Caco-2 (cell line): Measurements from ENCODE around the gene GALNT1. TPM values are rescaled to one million over a fixed set of nuclear protein-coding genes. Genes with fewer than 3 reads are reported as not detected.

Experiments
- BruUV-seq: library from RNA; stranded (reverse); fragments of 400-500 nt; replicated peaks from 2 replicates; lab custom pipeline; 2021; lab: Mats Ljungman, UMichigan
- CTCF ChIA-PET: fragments of 300-600 bp; sonication (Branson Sonifier 250); formaldehyde crosslinking; loops from one replicate; lab custom pipeline; 2022; ENCODE audit warnings: antibody characterized with exemption; lab: Charles Lee
- POLR2A ChIA-PET: fragments of 300-600 bp; sonication (Branson Sonifier 250); formaldehyde crosslinking; loops from one replicate; lab custom pipeline; 2022; ENCODE audit warnings: antibody characterized with exemption; lab: Charles Lee
- DNase-seq, 2 experiments: peaks; one replicate each; pipeline versions ENCODE4 v3.0.0 to v3.0.0-alpha.2; 2020 to 2022
- H3K27me3 ChIP-seq: replicated peaks from 2 replicates; pipeline ENCODE4 v1.6.0; 2011; ENCODE audit warnings: low read length; ENCODE audit not compliant: control insufficient read depth, insufficient read depth
- H3K36me3 ChIP-seq: 2 replicates; pipeline ENCODE4 v1.5.1; 2011; ENCODE audit warnings: low read length; ENCODE audit not compliant: control insufficient read depth, insufficient read depth
- H3K4me1 ChIP-seq: fragments of 250-450 bp; sonication (Bioruptor Pico); 2 replicates; pipeline ENCODE4 v1.5.1; 2020; ENCODE audit warnings: mild to moderate bottlenecking
- H3K4me3 ChIP-seq: 2 replicates; pipeline ENCODE4 v1.5.1; 2011; ENCODE audit warnings: low read depth, mild to moderate bottlenecking, control low read depth, low read length
- H3K9me3 ChIP-seq: fragments of 250-450 bp; sonication (Bioruptor Pico); 2 replicates; pipeline ENCODE4 v1.5.1; 2020; ENCODE audit warnings: mild to moderate bottlenecking, moderate library complexity
- H3K27ac Mint-ChIP-seq: one replicate; pipeline ENCODE4 v1.8.0; 2022; ENCODE audit warnings: mixed read lengths; ENCODE audit not compliant: unreplicated experiment
- H3K27me3 Mint-ChIP-seq: one replicate; pipeline ENCODE4 v1.8.0; 2022; ENCODE audit warnings: mixed read lengths; ENCODE audit not compliant: insufficient read depth, unreplicated experiment
- H3K36me3 Mint-ChIP-seq: one replicate; pipeline ENCODE4 v1.8.0; 2022; ENCODE audit warnings: mild to moderate bottlenecking, mixed read lengths; ENCODE audit not compliant: insufficient read depth, unreplicated experiment
- H3K4me1 Mint-ChIP-seq: one replicate; pipeline ENCODE4 v1.8.0; 2022; ENCODE audit warnings: low read depth, mixed read lengths; ENCODE audit not compliant: unreplicated experiment
- H3K4me3 Mint-ChIP-seq: one replicate; pipeline ENCODE4 v1.8.0; 2022; ENCODE audit warnings: mild to moderate bottlenecking, moderate library complexity, mixed read lengths; ENCODE audit not compliant: unreplicated experiment
- H3K9me3 Mint-ChIP-seq: one replicate; pipeline ENCODE4 v1.8.0; 2022; ENCODE audit warnings: mixed read lengths; ENCODE audit not compliant: unreplicated experiment
- CTCF ChIP-seq, 2 experiments: fragments of 200-600 bp in 1 of 2; IDR thresholded peaks; 1 replicate in 1 of 2; 2 replicates in 1 of 2; pipeline versions ENCODE4 v1.5.1 to v1.8.0; 2011 to 2022; ENCODE audit warnings: antibody characterized with exemption in 1 of 2, control low read depth in 1 of 2, inconsistent platforms in 1 of 2, low read depth in 1 of 2, low read length in 1 of 2, mild to moderate bottlenecking in 1 of 2, moderate library complexity in 1 of 2; ENCODE audit not compliant: insufficient read depth in 1 of 2, severe bottlenecking in 1 of 2, unreplicated experiment in 1 of 2
- intact Hi-C: fragments of 100-400 bp; cut with micrococcal nuclease; formaldehyde crosslinking; loops from one replicate; pipeline ENCODE4 v1.10.0; 2022; ENCODE audit not compliant: unreplicated experiment
- total RNA-seq: library from RNA; stranded (reverse); gene quantifications from 2 replicates; pipeline ENCODE4 v1.2.3, GENCODE V29; 2022

GALNT1 gene
- total RNA-seq, 1 experiment from 2014 or later: 53.6 TPM

- peak; percentile 39 to 44 for DNase-seq
- Histone ChIP-seq H3K4me1 (peaks cover 4% of the 10 kb centered on the region), H3K9me3 (no peaks in the 10 kb centered on the region), H3K4me3 (peak overlapping the region; percentile 58), H3K27me3 (no peaks in the 10 kb centered on the region), H3K36me3 (no peaks in the 10 kb centered on the region)
- no TSS peak for BruUV-seq
- Mint-ChIP-seq H3K4me1 (no peaks in the 10 kb centered on the region), H3K36me3 (no peaks in the 10 kb centered on the region), H3K4me3 (peak overlapping the region; percentile 68), H3K27ac (no peak overlapping the region), H3K9me3 (peaks cover 10% of the 10 kb centered on the region), H3K27me3 (no peaks in the 10 kb centered on the region)
- no peak for TF ChIP-seq CTCF (IDR thresholded peaks at IDR 0.05; ENCODE audit: insufficient read depth in 1 of 2, low read depth in 1 of 2, low read length in 1 of 2, severe bottlenecking in 1 of 2, unreplicated experiment in 1 of 2)
- ChIA-PET POLR2A (no interaction called here), CTCF (no interaction called here)
- intact Hi-C loops: loop anchor here (2.0 to 5.0 kb wide), 2 partner anchors 74 to 172 kb away; no protein-coding TSS in a partner anchor
Observed at GRCh38 chr18:35580701-35581539, 620 bp upstream of the GALNT1 start.

GRCh38 chr18:35581898-35582641, 530 bp downstream of the GALNT1 start:
- Mint-ChIP-seq H3K4me3 (peak overlapping the region; percentile 67), H3K9me3 (peaks cover 10% of the 10 kb centered on the region), H3K27ac (no peak overlapping the region), H3K36me3 (no peaks in the 10 kb centered on the region), H3K27me3 (no peaks in the 10 kb centered on the region), H3K4me1 (no peaks in the 10 kb centered on the region)
- no peak for TF ChIP-seq CTCF (IDR thresholded peaks at IDR 0.05; ENCODE audit: insufficient read depth in 1 of 2, low read depth in 1 of 2, low read length in 1 of 2, severe bottlenecking in 1 of 2, unreplicated experiment in 1 of 2)
- intact Hi-C loops: loop anchor here (2.0 to 5.0 kb wide), 3 partner anchors 21 to 173 kb away; no protein-coding TSS in a partner anchor
- H3K27me3 ChIP-seq: no peaks in the 10 kb centered on the region
- POLR2A ChIA-PET: no interaction called here
- peak overlapping the region; percentile 64 for H3K4me3 ChIP-seq
- BruUV-seq: no TSS peak
- CTCF ChIA-PET: interaction anchor here (0.6 kb wide), 1 partner anchor 223 kb away, joined by 3 read pairs; no protein-coding TSS in a partner anchor
- peaks cover 4% of the 10 kb centered on the region for H3K4me1 ChIP-seq
- no peak for DNase-seq
- no peaks in the 10 kb centered on the region for H3K36me3 ChIP-seq
- H3K9me3 ChIP-seq: no peaks in the 10 kb centered on the region

GRCh38 chr18:35582899-35583558, 1.5 kb downstream of the GALNT1 start:
- H3K9me3 Mint-ChIP-seq: peaks cover 10% of the 10 kb centered on the region
- Histone ChIP-seq H3K36me3 (no peaks in the 10 kb centered on the region), H3K27me3 (no peaks in the 10 kb centered on the region), H3K9me3 (no peaks in the 10 kb centered on the region), H3K4me3 (no peak overlapping the region), H3K4me1 (peaks cover 4% of the 10 kb centered on the region)
- peak overlapping the region; percentile 67 for H3K4me3 Mint-ChIP-seq
- ChIA-PET POLR2A (no interaction called here), CTCF (no interaction called here)
- no peaks in the 10 kb centered on the region for H3K4me1 Mint-ChIP-seq
- H3K36me3 Mint-ChIP-seq: peaks cover under 1% of the 10 kb centered on the region
- intact Hi-C loops: loop anchor here (2.0 to 5.0 kb wide), 2 partner anchors 20 to 76 kb away; no protein-coding TSS in a partner anchor
- no peak for TF ChIP-seq CTCF (IDR thresholded peaks at IDR 0.05; ENCODE audit: insufficient read depth in 1 of 2, low read depth in 1 of 2, low read length in 1 of 2, severe bottlenecking in 1 of 2, unreplicated experiment in 1 of 2)
- peak in 1 of 2 experiments; percentile 6 for DNase-seq
- no TSS peak for BruUV-seq
- no peak overlapping the region for H3K27ac Mint-ChIP-seq
- H3K27me3 Mint-ChIP-seq: no peaks in the 10 kb centered on the region
